NCI-H2227 treated with DMSO at 0.1 percent for 48 hours (cell line): ENCODE results near the gene RHEX.

ENCODE experiments used
- DNase-seq: peaks from one replicate; lab custom pipeline; 2025; lab: John Stamatoyannopoulos, UW

RHEX gene

DNA sequence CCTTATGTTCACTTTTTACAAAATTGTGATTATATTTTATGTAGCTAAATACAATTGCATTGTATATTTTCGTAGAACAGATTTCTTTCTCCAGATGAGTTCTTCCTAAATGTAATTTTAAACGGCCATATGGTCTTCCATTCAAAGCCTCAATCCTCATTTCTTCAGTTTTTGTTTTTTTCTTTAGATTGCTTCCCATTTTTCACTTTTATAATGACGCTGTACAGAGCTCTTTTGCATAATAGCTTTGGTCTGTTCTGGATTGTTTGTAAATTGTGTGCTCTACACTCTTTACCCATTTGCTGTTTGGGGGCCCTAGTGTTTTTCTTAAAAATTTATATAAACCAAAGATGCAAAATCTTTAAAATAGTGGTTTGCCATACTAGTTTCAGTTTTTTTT, 36.4 kb downstream of the RHEX start:
- no peak for DNase-seq

- DNase-seq = peak; percentile 46
These were observed 41.1 kb downstream of the RHEX start for GRCh38 chr1:206094024-206094423.

DNA sequence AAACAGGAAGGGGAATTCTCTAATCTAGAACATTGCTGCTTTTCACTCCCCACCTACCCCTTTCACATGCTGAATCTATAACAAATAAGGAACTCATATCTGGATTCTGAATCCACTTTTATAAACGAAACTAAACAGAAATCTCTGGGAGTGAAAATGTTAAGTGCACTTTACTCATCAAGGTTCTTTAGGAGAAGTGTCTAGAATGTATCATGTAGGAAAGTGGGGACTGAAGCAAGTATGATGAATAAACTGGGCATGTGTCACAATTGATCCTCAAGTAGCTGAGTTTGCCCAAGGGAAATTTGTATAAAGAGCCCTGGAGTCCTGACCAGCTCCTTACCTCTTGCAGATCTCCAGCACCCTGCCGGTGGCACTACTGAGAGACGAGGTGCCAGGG, 44.4 kb downstream of the RHEX start:
- DNase-seq = no peak

- DNase-seq = no peak
These were observed 45.4 kb downstream of the RHEX start for GRCh38 chr1:206098242-206098919.

- no peak for DNase-seq
These were observed 47.3 kb downstream of the RHEX start for GRCh38 chr1:206100226-206100815.

DNA sequence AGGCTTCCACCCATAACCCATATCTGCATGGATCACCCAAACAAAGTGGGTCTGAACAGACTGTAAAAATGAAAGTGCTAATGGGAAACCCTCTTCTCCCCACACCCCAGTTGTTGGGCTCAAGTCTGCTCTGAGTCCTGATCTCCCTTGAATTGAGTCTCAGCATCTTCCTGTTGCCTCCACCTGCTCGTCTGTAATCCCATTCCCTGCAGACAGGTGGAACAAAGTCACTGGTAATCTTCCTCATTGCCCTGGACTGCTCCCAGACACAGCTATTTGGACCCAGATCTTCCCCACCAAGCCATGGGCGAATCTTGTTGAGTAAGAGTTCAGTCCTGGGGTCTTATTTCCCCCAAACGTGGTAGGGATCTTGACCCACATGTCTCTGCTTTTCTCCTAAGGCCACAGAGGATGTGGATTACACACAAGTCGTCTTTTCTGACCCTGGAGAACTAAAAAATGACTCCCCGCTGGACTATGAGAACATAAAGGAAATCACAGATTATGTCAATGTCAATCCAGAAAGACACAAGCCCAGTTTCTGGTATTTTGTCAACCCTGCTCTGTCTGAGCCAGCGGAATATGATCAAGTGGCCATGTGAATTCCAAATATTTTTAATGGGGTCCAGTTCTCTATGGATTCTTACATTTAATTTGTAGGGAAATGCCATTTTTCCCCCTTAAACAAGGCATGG, 48.5 kb downstream of the RHEX start:
- DNase-seq = no peak

GRCh38 chr1:206102292-206102936, 49.4 kb downstream of the RHEX start:
- no peak for DNase-seq

DNA sequence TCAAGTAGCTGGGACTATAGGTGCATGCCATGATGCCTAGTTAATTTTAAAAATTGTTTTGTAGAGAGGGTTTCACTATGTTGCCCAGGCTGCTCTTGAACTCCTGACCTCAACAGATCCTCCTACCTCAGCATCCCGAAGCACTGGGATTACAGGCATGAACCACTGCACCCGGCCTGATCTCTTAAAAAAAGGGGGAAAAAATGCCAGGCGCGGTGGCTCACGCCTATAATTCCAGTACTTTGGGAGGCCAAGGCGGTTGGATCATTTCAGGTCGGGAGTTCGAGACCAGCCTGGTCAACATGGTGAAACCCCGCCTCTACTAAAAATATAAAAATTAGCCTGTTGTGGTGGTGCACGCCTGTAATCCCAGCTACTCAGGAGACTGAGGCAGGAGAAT, 51.0 kb downstream of the RHEX start:
- no peak for DNase-seq

DNA sequence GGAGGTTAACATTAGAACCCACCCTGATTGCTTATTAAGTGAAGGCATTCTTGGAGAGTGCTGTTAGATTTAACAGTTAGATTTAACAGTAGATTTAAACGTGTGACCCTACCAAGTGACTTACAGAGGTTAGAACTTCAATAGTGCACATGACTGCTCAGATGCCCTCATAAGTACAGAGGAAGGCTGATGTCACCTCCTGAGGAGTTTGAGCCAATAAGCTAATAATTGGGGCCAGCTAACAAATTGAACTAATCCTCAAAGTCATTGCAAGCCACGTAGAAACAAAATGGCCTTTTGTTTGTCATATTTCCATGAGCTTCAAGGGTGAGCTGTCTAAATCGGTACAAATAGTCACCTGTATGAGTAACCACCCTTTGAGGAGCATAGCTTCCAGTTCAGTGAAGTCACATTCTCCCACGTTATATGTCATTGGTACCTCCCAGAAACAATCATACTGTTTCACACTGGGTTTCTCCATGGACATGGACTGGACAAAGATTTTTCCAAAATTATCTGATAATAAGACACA, 52.6 kb downstream of the RHEX start:
- no peak for DNase-seq

GRCh38 chr1:206106328-206107167, 53.6 kb downstream of the RHEX start:
- peak; percentile 61 for DNase-seq

- DNase-seq = no peak
These were observed 54.2 kb downstream of the RHEX start for GRCh38 chr1:206107168-206107544.

GRCh38 chr1:206108635-206109034, 55.7 kb downstream of the RHEX start:
- DNase-seq = no peak

DNA sequence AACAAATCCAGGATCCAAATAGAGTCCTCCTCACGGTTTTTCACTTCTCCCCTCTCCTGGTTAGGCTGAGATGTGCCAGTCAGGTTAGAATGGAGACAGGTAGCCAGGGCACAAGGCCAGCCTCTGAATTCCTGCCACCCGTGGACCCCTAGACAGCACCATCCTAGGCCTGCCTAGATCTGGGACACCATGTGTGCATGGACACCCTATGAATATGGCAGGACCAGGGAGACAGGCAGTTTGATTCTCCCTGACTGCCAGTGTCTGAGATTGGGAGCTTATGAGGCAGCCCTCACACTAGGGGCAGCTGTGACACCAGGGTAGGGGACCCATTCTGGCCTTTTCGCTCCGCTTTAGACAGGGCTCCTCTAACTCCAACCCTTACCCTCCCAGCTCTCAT, 56.7 kb downstream of the RHEX start:
- no peak for DNase-seq

- no peak for DNase-seq
These were observed 57.2 kb downstream of the RHEX start for GRCh38 chr1:206110161-206110560.

GRCh38 chr1:206110820-206111219, 57.8 kb downstream of the RHEX start:
- no peak for DNase-seq

- no peak for DNase-seq
These were observed 58.4 kb downstream of the RHEX start for GRCh38 chr1:206111271-206111927.

GRCh38 chr1:206112600-206113301, 59.8 kb downstream of the RHEX start:
- DNase-seq = no peak

- DNase-seq = no peak
These were observed 62.0 kb downstream of the RHEX start for GRCh38 chr1:206114692-206115640.

- no peak for DNase-seq
These were observed 62.8 kb downstream of the RHEX start for GRCh38 chr1:206115791-206116190.
